Stimulated activated CD4-positive, alpha-beta T cell treated with anti-CD3 and anti-CD28 coated beads, Interleukin-12 subunit alpha, Interleukin-12 subunit beta, amount 100 ng/mL, for 24 hours (primary cell): ENCODE measurements around the gene CACNA2D3.
"Not testable (repeated sequence)": the region's sequence is repeated elsewhere in the genome, so short reads cannot be mapped to it uniquely, and the experiment has no call there.

ENCODE experiments used
- DNase-seq, 2 experiments: peaks; one replicate each; pipeline ENCODE4 v3.0.0-alpha.2; 2020; ENCODE audit warnings: low read depth in 2 of 2

CACNA2D3 gene

DNA sequence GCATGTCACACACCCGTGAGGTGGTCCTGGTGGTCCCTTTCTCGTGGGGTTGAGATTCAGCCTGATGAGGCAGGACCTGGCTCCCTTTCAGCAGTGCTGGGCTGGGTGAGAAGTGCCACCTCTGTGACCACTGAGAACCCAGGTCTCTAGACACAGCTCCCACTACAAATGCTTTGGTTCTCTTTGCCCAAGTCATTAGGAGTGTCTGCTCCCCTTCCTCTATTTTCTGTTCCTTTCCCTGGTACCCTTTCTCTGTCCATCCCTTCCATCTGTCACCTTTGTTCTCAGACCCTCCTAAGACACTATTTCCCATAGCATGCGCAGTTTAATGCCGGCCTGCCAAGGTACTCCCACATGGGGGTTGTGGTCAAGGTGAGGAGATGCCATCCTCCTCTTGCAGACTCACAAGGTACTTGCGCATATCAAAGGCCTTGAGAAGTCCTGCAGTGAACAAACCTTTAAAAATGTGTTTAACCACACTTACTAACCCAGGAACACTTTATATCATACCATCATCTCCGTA is 507.8 kb downstream of the CACNA2D3 start:
- DNase-seq: no peak

DNA sequence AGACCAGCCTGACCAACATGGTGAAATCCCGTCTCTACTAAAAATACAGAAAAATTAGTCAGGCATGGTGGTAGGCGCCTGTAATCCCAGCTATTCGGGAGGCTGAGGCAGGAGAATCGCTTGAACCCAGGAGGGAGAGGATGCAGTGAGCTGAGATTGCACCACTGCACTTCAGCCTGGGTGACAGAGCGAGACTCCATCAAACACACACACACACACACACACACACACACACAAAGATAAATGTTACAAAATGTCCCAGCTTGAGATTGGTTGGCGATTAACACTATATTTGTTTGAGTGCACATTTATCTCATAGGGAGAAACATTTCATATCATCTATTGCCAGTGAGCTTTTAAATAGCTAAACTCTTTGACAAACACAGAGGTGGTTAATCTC is 508.6 kb downstream of the CACNA2D3 start:
- DNase-seq: not testable (repeated sequence)

DNA sequence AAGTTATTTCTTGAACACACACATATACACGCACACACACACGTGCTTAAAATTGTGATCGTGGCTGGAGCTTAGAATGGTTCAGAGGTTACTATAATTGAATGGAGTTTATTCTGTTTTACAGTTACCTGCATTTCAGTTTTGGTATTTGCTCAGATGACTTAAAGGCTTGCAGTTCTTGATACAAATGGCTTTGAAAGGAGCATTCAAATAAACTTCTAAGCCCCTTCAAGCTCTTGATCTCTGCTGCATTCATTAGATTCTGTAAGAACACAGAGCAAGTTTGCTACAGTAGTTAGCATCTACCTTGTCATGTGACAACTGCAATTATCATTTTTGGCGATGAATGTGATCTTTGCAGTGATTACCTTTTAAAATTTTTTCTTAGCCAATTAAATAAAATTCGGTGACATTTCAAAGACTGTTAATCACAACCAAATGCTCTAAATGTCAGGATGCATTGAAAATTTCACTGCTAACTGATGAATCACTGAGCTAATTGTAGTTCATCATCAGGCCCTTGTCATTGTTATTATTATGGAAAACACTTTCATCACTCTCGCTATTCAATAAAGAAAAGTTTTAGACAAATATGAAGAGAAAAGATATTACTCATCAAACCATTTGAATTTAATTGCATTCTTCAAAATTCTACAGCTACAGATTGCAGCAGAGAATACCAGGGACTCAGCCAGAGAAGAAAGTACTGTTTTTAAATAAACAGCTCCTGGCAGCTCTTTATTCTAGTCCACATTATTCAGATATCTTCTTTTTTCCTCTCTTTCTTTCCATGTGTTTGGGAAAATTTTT is 509.4 kb downstream of the CACNA2D3 start:
- DNase-seq: no peak

DNA sequence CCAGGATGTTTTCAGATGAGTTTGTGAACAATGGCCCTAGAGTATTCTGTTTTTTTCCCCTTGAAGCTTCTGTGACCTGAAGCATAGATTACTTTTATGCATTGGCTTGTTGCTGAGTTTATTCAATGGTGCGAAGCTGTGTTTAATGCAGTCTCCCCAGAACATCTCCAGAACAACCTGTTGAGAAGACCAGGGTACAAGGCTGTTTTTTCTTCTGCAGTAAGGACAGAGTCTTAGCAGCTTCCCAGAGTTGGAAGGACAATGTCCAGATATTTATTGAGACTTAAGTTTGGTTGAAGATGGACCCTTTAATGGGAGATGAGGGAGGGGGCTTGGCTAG is 509.9 kb downstream of the CACNA2D3 start:
- DNase-seq: no peak

DNA sequence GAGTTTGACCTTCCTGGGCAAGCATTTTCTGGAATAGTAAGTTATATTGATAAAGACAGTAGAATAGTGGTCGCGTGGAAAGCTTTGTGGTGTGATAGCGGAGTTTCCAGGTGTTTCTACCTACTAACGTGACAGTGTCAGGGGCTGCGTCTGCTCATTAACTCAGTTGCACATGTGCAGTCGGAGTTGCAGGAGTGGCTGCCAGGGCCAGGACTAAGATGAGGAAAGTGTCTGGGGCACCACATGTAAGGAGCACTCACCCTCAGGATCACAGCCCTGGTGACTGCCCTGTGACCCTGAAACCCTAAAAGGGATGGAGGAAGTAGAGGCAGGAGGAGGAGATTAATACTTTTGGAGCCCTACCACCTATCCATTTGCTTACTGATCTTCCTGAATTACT is 510.5 kb downstream of the CACNA2D3 start:
- no peak for DNase-seq

DNA sequence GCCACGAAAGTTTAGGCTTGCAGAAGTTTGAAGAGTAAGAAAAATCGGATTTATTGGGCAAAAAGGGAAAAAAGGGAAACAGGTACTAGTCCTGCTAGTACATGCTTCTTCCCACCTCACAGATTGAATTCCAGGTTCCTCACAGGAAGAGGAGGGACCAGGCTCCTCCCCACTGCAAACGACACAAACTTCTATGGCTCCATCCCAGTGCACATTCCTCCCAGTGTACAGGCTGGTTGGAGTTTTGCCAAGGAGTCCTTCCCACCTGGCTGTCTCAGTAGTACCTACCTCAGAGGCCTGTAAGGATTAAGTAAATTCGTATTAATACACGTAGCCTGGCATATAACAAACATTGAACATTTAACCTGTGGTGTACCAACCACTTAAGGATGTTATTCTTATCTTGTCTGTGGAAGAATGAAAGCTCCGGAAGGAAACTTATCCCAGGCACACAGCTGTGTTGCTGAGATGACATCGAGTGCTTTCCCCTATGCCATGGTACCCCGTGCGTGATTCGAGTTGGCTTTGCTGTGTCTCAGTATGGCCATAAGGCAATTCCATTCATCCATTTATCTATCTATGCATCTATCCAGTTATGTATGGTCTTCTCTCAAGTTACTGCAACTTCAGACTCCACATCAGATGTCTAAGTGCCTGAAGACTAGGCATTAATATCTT is 511.2 kb downstream of the CACNA2D3 start:
- DNase-seq: no peak

DNA sequence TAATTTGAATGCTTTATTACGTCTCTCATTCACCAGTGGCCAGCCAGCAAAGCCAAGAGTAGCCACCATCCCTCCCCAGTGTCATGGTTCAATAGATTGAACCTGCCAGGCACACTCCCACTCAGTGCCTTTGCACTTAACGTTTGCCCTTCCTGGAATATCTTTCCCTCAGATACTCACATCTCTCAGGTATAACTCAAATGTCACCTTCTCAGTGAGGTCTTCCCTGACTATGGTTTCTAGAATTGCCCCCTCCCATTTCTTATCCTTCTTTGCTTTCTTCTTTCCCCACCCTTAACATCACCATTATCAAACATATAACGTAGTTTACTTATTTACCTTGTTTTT is 511.7 kb downstream of the CACNA2D3 start:
- DNase-seq: no peak

DNA sequence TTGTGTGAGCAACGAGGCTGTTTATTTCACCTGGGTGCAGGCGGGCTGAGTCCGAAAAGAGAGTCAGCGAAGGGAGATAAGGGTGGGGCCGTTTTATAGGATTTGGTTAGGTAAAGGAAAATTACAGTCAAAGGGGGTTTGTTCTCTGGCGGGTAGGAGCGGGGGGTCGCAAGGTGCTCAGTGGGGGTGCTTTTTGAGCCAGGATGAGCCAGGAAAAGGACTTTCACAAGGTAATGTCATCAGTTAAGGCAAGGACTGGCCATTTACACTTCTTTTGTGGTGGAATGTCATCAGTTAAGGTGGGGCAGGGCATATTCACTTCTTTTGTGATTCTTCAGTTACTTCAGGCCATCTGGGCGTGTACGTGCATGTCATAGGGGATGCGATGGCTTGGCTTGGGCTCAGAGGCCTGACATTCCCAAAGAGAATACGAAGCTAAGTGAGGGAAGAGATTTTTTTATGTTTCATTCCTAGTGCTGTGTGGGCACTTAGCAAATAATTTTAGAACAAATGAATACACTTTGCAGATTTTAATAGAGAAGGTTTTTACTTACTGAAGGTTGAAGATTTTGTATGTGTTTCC is 517.5 kb downstream of the CACNA2D3 start:
- not testable (repeated sequence) for DNase-seq

DNA sequence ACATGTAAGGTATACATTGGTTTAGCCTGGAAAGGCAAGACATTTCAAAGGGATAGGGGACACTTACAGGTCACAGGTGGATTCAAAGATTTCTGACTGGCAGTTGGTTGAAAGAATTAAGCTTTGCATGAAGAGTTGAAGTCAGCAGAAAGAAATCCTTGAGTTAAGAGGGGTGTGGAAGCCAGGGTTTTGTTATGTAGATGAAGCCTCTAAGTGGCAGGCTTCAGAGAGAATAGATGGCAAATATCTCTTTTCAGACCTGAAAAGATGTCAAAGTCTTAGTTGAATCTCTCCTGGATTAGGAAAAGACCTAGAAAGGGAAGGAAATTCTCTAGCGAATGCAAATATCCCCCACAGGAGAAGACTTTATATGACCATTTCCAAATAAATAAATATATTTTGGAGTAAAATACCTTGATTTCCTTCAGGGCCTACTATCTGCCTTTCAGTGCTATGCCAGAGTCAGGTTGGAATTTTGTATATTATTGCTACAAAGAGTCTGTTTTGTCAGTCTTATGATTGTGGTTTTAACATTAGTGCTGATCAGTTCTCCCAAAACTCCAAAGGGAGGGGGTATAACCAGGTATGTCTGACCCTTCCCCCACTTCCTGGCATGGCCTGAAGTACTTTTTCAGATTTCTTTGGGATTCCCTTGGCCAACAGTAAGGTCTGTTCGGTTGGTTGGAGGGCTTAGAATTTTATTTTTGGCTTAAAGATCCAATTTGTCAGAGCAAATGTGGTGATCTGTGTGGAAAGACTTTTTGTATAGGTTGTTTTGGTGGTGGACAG is 519.1 kb downstream of the CACNA2D3 start:
- no peak for DNase-seq

DNA sequence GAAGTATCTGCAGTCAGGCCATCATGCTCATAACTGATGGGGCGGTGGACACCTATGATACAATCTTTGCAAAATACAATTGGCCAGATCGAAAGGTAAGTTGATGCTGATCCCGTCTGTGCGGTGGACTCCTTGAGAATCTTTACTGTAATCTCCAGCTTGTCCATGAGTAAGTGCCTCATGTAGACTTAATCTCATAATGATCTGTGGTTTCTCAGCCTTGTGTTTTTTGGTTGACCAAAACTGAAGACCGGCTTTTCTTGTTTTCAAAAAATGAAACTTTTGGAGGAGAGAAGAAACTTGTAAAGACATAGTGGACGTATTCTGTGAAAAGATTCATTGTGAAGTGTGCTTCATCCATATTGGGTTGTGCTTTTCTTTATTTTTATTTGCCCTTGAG is 519.8 kb downstream of the CACNA2D3 start:
- no peak for DNase-seq

DNA sequence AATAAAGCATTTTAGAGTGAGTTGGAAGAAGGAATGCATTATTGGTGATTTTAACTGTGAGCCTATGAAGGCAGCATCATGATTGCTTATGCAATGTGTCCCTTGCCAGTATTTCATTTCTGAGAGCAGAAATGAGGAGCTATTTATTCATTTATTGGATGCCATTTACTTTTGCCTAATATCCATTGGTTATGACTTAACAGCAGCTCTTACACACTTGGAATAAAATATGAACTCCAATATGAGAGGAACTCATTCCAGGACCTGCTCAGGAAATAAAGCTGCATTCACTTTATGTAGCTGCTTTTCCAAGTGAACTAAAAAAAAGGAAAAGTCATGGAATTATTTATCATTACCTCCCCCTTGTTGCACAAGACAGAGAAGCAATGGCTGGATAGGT is 525.4 kb downstream of the CACNA2D3 start:
- DNase-seq: no peak

DNA sequence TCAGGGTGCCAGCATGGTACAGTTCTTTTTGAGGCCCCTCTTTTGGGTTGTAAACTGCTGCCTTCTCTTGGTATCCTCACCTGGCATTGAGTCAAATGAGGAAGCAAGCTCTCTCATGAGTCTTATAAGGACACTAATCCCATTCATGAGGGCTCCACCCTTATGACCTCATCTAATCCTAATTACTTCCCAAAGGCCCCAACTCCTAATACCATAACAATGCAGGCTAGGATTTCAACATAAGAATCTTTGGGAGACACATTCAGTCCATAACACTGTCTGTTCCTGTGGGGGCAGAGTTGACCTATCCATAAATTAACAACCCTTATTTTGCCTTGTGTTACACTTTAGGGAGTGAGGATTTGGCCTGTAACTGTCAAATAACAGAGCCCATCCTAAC is 527.2 kb downstream of the CACNA2D3 start:
- DNase-seq: no peak

DNA sequence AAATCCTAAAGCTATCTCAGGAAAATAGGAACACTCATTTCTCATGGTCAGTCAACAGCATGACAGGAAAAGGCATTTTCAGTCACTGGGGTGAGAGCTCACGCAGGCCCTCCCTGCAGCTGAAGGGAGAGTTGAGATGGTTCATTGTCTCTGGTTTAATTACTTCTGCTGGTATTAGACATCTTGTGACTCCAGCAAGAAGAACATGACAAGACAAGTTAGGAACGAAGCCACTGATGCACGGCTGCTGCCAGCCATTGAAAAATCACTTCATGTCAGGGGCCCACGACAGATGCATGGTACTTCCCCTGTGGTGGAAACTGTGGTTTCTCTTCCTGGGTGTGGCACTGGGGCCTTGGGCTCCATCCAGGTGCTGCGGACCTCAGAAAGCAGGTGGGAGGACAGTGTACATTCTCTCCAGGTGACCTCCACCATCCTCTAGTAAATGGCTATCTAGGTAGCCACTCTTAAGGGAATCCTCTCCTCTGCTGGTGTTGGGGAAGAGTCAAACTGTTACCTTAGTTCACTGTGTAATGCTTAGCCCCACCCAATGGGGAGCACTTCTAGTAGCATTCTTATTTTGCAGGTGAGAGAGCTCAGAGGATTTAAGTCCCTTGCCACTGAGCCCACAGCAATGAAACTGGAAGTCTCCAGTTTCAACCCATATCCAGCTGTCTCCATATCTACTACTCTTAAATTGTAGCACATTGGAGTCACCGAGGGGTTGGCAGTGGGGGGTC is 531.3 kb downstream of the CACNA2D3 start:
- no peak for DNase-seq

DNA sequence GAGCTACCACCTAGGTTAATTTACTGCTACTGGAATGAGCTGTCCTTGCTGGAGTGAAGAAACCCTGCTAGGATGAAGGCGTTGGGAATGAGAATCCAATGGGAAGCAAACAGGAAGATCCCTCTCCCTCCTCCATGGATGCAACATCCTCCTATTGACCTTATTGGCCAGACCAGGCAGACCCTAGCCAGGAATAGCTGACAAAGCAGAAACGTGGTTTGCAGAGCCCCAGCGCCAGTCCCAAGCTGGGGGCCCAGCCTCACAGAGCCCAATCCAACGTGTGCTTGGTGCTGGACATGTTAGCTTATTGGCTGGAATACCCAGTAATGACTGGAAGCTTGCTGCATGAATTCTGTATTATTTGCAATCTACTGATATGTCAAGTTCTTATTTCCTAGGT is 532.4 kb downstream of the CACNA2D3 start:
- no peak for DNase-seq

DNA sequence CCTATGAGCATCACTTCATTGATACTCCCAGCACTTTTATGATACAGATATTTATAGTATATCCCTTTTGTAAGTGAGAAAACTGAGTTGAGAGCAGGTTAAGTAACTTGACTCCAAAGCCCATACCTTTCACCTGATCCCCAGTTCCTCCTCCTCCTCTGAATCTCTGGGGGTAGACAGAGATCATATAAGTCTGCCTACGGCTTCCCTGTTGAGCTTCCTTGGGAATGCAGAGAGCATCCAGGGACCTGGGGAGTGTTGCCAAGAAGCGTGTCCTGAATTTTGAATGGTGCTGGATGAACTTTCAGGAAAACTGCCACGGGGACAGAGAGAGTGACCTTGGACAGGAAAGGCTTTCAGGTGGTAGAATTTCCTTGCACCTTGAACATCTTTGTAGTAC is 537.0 kb downstream of the CACNA2D3 start:
- no peak for DNase-seq

DNA sequence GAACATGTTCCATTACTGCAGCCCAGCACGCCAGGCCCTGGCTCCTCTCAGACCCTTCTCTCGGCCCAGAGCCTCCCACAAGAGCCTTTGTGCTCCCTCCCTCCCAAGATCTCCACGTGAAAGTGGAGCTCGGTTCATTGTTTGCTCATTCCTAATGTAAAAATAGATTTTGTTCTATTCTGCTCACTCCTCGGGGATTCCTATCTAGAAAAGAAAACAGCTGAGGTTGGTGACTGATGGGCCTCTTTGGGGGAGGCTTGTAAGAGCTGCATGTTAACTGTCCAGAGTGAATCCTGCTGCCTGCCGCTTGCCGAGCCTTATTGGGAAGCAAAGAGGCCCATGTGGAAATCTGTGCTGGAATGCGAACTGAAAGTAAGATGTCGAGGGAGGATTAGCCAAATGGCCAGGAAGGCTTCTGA is 538.4 kb downstream of the CACNA2D3 start:
- no peak for DNase-seq

DNA sequence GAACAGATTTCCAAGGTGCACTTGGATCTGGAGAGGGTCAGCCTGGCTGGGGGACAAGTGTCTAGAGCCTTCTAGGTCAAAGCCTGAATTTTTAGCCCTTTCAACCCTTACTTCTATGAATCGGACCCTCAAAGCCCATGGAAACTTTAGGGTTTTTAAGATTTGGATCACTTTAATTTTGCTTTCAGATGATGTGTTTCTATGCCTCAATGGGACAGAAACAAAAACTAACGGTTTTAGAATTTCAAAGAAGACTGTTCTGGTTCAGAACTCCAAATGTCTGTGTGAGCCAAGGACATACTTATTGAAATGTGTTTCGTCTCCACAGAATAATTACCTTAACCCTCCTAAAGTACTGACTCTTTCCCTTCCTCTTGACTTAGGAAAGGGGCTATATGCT is 538.8 kb downstream of the CACNA2D3 start:
- DNase-seq: no peak

DNA sequence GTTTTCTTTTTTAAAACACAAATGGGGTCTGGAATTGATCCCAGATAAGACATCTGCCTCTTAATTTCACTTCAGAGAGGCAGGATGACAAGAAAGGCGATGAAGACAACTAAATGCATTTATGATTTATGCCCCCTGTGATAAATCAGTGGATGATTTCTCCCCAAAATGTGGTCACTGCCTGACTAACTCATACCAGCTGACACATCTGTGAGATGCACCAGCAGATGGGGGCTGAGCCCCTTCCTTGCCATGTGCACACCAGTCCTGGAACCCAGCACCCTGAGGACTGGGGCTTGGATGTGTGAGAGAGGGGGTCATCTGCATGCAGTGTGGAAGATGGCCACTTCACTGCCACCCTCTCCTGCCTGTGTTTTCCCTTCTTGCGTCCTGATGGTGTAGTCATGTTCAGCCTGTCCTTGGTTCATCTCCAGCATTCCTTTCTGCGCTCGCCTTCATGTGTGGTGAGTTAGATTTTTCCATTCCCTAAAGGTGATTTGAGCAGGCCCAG is 541.2 kb downstream of the CACNA2D3 start:
- no peak for DNase-seq

DNA sequence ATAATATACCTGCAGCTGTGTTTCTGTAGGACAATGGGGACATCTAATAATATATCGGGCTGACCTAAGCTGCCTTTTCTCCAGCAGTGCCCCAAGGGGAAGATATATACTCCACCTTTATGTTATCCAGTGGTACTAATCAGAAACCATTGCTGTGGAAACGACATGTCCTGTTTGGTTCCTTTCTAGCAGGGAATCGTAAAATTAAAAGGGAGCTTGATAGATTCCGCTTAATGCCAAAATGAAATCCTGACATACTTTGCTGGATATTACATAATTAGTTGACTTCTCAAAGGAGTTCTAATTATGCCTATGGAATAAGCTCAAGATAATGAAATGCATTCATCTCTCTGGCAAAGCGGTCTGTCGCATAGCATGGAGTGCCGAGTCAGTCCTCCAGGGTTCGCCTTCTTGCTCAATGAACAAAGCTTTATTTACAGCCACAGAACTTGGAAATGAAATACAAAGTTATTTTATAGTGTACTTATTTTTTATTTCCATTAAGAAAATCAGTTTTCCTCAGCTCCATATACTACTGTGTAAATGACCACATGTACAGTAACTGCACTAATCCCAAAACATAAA is 542.8 kb downstream of the CACNA2D3 start:
- DNase-seq: no peak

DNA sequence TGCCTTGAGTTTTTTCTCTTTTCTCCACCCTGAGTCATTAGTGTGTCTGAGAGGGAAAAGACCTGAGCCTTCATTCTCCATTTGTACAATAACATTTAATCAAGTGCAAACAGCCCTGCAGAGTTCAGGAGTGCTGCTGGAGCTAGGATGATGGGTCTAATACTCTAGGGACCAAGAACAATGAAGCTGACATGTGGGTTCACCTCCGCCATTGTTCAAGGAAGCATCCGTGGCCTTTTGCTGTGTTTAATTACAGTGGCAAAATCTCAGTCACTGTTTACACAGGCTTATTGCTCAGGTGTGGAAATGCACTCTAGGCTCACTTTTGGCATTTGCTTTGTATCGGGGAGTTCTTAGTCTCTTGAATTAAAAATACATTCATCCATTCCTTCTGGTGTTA is 545.9 kb downstream of the CACNA2D3 start:
- DNase-seq: no peak
